ENCODE data around the gene DTX3L.

Gene DTX3L

GRCh38 chr3:122564155-122564912 is at the start of gene DTX3L, which contains the start of gene PARP9:
TSS of gene DTX3L (plus strand) at chr3:122564338. CDS start at chr3:122564427, 89 bp downstream.
TSS of gene PARP9 (minus strand) at chr3:122564300. CDS start at chr3:122559620, 4,680 bp downstream.
- TF ChIP-seq, protein P1, sequence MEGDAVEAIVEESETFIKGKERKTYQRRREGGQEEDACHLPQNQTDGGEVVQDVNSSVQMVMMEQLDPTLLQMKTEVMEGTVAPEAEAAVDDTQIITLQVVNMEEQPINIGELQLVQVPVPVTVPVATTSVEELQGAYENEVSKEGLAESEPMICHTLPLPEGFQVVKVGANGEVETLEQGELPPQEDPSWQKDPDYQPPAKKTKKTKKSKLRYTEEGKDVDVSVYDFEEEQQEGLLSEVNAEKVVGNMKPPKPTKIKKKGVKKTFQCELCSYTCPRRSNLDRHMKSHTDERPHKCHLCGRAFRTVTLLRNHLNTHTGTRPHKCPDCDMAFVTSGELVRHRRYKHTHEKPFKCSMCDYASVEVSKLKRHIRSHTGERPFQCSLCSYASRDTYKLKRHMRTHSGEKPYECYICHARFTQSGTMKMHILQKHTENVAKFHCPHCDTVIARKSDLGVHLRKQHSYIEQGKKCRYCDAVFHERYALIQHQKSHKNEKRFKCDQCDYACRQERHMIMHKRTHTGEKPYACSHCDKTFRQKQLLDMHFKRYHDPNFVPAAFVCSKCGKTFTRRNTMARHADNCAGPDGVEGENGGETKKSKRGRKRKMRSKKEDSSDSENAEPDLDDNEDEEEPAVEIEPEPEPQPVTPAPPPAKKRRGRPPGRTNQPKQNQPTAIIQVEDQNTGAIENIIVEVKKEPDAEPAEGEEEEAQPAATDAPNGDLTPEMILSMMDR (IDR thresholded peaks at IDR 0.05; ENCODE audit: extremely low read depth, missing control alignments), result no peak
- peak; percentile 75 for DNase-seq (ENCODE audit: low spot score)

GRCh38 chr3:122515020-122515468 is 49.1 kb upstream of the DTX3L start:
- no peak for DNase-seq (ENCODE audit: low spot score)
- TF ChIP-seq, protein P1 (IDR thresholded peaks at IDR 0.05; ENCODE audit: extremely low read depth, missing control alignments), result no peak

DNA sequence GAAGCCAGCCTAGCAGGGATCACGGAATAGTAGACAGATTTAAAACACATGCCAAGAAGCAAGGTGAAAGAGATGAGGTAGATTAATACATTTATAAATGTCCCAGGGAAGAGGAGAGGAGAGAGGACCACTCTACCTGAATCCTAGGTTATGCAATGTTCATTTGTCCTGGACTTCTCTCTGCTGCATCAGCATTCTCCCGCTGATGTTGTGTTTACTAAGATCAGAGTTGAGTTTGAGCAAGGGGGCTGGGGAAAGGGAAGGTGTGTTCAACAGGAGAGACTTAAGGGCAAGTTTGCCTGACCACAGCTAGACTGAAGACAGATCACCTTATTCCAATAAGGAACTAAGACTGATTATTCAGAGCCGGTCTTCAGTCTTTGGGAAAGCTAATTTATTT is 48.3 kb upstream of the DTX3L start:
- no peak for DNase-seq (ENCODE audit: low spot score)
- TF ChIP-seq, protein P1 (IDR thresholded peaks at IDR 0.05; ENCODE audit: extremely low read depth, missing control alignments), result no peak

DNA sequence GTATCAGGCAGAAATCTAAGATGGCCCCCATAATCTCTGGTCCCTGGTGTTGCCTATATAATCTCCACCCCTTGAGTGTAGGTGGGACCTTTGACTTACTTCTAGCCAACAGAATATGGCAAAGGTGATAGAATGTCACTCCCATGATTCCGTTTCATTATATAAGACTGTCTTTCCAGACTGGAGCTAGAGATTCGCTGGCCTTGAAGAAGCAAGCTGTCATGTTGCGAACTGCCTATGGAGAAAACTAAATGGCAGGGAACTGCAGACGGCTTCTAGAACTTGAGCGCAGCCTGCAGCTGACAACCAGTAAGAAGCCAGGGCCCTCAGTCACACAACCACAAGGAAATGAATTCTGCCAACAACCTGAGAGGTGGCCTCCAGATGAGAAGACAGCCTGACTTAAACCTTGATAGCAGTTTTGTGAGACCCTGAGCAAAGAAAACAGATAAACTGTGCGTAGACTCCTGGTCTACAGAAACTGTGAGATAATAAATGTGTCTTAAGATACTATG is 47.2 kb upstream of the DTX3L start:
- DNase-seq (ENCODE audit: low spot score), result no peak

GRCh38 chr3:122519693-122520092 is 44.4 kb upstream of the DTX3L start:
- TF ChIP-seq, protein P1 (IDR thresholded peaks at IDR 0.05; ENCODE audit: extremely low read depth, missing control alignments), result no peak
- no peak for DNase-seq (ENCODE audit: low spot score)

More for the DNA sequence above, 47.2 kb upstream of the DTX3L start:
- TF ChIP-seq, protein P1 (IDR thresholded peaks at IDR 0.05; ENCODE audit: extremely low read depth, missing control alignments), result no peak

DNA sequence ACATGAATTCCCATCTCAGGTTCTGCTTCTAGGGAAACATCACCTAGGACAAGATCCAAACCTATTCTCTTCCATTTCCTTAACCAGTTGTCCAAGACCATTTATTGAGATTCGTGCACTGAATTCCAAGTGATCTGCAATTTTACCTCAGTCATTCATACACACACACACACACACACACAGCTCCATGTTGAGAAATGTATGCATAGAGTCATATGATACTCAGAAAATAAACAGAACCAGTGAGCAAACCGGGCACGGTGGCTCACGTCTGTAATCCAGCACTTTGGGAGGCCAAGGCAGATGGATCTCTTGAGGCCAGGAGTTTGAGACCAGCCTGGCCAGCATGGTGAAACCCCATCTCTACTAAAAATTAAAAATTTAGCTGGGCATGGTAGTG is 43.3 kb upstream of the DTX3L start:
- TF ChIP-seq, protein P1 (IDR thresholded peaks at IDR 0.05; ENCODE audit: extremely low read depth, missing control alignments), result no peak

GRCh38 chr3:122523317-122523716 is 40.8 kb upstream of the DTX3L start:
- DNase-seq (ENCODE audit: low spot score), result no peak
- TF ChIP-seq, protein P1 (IDR thresholded peaks at IDR 0.05; ENCODE audit: extremely low read depth, missing control alignments), result no peak

More for the DNA sequence above, 43.3 kb upstream of the DTX3L start:
- no peak for DNase-seq (ENCODE audit: low spot score)
